Activated CD8-positive, alpha-beta T cell treated with anti-CD3 and anti-CD28 coated beads, Interleukin-2, amount 10 ng/mL, durations not matched to agents 7 days and 5 days (primary cell): Measurements from ENCODE around the gene FAM83C. TPM values are rescaled to one million over a fixed set of nuclear protein-coding genes. Genes with fewer than 3 reads are reported as not detected.

Experiments
- ATAC-seq: fragments of 150-1000 bp; cut with Tn5 transposase; one replicate; pipeline ENCODE4 v1.10.0; 2021; ENCODE audit warnings: moderate library complexity
- CTCF ChIA-PET: fragments of 350-600 bp; sonication (Branson Sonifier 250); formaldehyde crosslinking; loops from one replicate; lab custom pipeline; 2021; ENCODE audit warnings: antibody characterized with exemption; lab: Charles Lee
- POLR2A ChIA-PET: fragments of 350-600 bp; sonication (Branson Sonifier 250); formaldehyde crosslinking; loops from one replicate; lab custom pipeline; 2021; ENCODE audit warnings: antibody characterized with exemption; lab: Charles Lee
- DNase-seq: peaks from one replicate; pipeline ENCODE4 v3.0.0-alpha.2; 2020
- H3K27ac Mint-ChIP-seq: one replicate; pipeline ENCODE4 v1.8.0; 2021; ENCODE audit warnings: mild to moderate bottlenecking, mixed read lengths
- H3K27me3 Mint-ChIP-seq: one replicate; pipeline ENCODE4 v1.8.0; 2021; ENCODE audit warnings: low read depth, mixed read lengths
- H3K36me3 Mint-ChIP-seq: one replicate; pipeline ENCODE4 v1.8.0; 2021; ENCODE audit warnings: low read depth, mixed read lengths
- H3K4me1 Mint-ChIP-seq: one replicate; pipeline ENCODE4 v1.8.0; 2021; ENCODE audit warnings: low read depth, mixed read lengths
- H3K4me3 Mint-ChIP-seq: one replicate; pipeline ENCODE4 v1.8.0; 2021; ENCODE audit warnings: mild to moderate bottlenecking, mixed read lengths
- H3K9me3 Mint-ChIP-seq: one replicate; pipeline ENCODE4 v1.8.0; 2022; ENCODE audit warnings: mixed read lengths; ENCODE audit not compliant: insufficient read depth
- total RNA-seq, 2 experiments: library from RNA; stranded (reverse); gene quantifications; one replicate each; pipeline ENCODE4 v1.2.3, GENCODE V29; 2021

The FAM83C gene
- total RNA-seq, 2 experiments from 2014 or later, result not detected

GRCh38 chr20:35279040-35279439 is 13.2 kb downstream of the FAM83C start:
- Mint-ChIP-seq H3K4me1 (peaks cover 42% of the 10 kb centered on the region), H3K9me3 (no peaks in the 10 kb centered on the region), H3K27me3 (no peaks in the 10 kb centered on the region), H3K4me3 (no peak overlapping the region), H3K27ac (peak overlapping the region; percentile 77), H3K36me3 (peaks cover 48% of the 10 kb centered on the region)
- no peak for ATAC-seq
- ChIA-PET CTCF (interaction anchor here (3.9 kb wide), 1 partner anchor 133 kb away, joined by 29 read pairs; the partner anchor contains the start of gene EDEM2), POLR2A (interaction anchor here (0.6 to 2.0 kb wide), 3 partner anchors 8 to 463 kb away, joined by 3 to 7 read pairs (median 4); partner anchors contain the start of gene RBM39)
- DNase-seq, result no peak

DNA sequence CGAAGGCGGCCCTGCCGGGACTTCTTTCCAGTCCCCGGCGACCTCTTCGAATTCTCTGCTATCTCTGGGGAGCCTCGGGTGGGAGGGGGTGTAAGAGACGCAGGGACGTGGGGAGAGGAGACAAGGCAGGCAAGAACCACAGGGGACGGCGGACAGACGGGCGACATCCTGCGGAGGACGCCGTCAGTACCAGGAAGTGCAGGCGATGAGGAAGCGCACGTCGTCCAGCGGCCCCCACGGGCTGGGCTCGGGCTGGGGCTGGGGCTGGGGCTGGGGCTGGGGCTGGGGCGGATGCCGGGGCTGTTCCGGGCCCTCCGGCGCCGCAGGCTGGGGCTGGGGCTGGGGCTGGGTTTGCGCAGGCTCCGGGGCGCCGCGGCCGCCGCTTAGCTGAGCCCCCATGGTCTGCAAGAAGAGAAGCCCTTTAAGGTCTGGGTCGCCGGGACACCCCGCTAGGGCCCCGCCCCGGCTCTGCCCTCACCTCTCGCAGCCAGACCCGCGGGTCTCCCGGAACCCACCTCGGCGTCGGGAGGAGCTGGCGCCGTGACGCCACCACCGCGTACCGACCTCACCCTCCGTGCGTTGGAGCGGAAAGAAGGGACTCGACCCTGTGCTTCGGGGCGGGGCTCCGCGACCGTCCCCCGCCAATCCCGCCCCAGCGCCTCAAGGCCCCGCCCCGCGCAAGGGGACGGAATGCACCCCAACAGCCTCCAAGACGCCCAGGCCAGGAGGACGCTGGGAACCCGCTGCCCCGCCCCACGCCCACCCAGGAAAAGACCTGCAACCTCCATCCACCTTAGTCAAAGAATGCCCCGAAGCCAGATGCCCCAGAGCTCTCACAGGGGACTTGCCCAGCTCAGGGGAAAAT is 14.5 kb downstream of the FAM83C start, which contains the start of gene MMP24OS:
TSS of gene MMP24OS (minus strand) at position 592 of the 865 bp plus-strand sequence. CDS start at position 399, 193 bp downstream.
- Mint-ChIP-seq H3K36me3 (peaks cover 44% of the 10 kb centered on the region), H3K4me1 (peaks cover 35% of the 10 kb centered on the region), H3K4me3 (peak within 1 kb of the TSS; percentile 95), H3K9me3 (no peaks in the 10 kb centered on the region), H3K27ac (peak within 1 kb of the TSS; percentile 99), H3K27me3 (no peaks in the 10 kb centered on the region)
- POLR2A ChIA-PET, result interaction anchor here (0.5 to 3.0 kb wide), 18 partner anchors 9 to 676 kb away, joined by 3 to 11 read pairs (median 4); partner anchors contain the start of genes CEP250, EDEM2 and SCAND1
- peak; percentile 94 for DNase-seq
- ATAC-seq, result peak; percentile 91
- CTCF ChIA-PET, result interaction anchor here (0.7 to 3.9 kb wide), 6 partner anchors 18 to 181 kb away, joined by 3 to 29 read pairs (median 6); partner anchors contain the start of gene EDEM2

GRCh38 chr20:35277127-35277526 is 15.1 kb downstream of the FAM83C start:
- peak overlapping the region; percentile 99 for H3K27ac Mint-ChIP-seq
- ATAC-seq (no peak), DNase-seq (no peak)
- peaks cover 31% of the 10 kb centered on the region for H3K4me1 Mint-ChIP-seq
- peaks cover 41% of the 10 kb centered on the region for H3K36me3 Mint-ChIP-seq
- ChIA-PET POLR2A (interaction anchor here (1.0 to 3.0 kb wide), 7 partner anchors 12 to 179 kb away, joined by 3 to 11 read pairs (median 4); partner anchors contain the start of genes CEP250 and EDEM2), CTCF (interaction anchor here (1.5 to 3.9 kb wide), 6 partner anchors 17 to 181 kb away, joined by 3 to 29 read pairs (median 6); partner anchors contain the start of gene EDEM2)
- peak overlapping the region; percentile 95 for H3K4me3 Mint-ChIP-seq
- no peaks in the 10 kb centered on the region for H3K9me3 Mint-ChIP-seq
- H3K27me3 Mint-ChIP-seq, result no peaks in the 10 kb centered on the region

DNA sequence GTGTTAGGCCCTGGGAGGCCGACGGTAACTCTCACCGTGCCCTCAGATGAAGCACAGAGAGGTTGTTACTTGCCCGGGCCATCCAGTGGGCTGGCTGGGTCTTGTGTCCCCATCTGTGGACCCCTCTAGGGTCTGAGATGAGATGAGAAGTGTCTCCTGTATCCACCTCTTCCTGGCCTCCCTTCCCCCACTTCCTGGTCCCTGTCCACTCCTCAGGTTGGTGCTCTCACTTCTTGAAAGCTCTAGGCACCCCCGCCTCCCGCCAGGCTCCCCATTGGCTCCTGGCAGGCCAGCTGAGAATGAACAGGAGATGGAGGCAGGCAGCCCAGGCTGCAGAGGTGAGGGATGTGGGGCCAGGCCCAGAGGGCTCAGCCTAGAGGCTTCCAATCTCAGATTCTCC is 15.8 kb downstream of the FAM83C start:
- peak overlapping the region; percentile 95 for H3K4me3 Mint-ChIP-seq
- CTCF ChIA-PET, result interaction anchor here (1.5 to 3.9 kb wide), 6 partner anchors 16 to 180 kb away, joined by 3 to 29 read pairs (median 6); partner anchors contain the start of gene EDEM2
- peaks cover 36% of the 10 kb centered on the region for H3K36me3 Mint-ChIP-seq
- H3K9me3 Mint-ChIP-seq, result no peaks in the 10 kb centered on the region
- H3K27me3 Mint-ChIP-seq, result no peaks in the 10 kb centered on the region
- H3K27ac Mint-ChIP-seq, result peak overlapping the region; percentile 99
- POLR2A ChIA-PET, result interaction anchor here (0.9 to 3.0 kb wide), 2 partner anchors 25 to 129 kb away, joined by 4 to 10 read pairs; partner anchors contain the start of gene EDEM2
- no peak for ATAC-seq
- peaks cover 26% of the 10 kb centered on the region for H3K4me1 Mint-ChIP-seq
- no peak for DNase-seq

- Mint-ChIP-seq H3K4me1 (peaks cover 30% of the 10 kb centered on the region), H3K27ac (peak overlapping the region; percentile 99), H3K9me3 (no peaks in the 10 kb centered on the region), H3K36me3 (peaks cover 36% of the 10 kb centered on the region), H3K4me3 (peak overlapping the region; percentile 95), H3K27me3 (no peaks in the 10 kb centered on the region)
- DNase-seq (no peak), ATAC-seq (no peak)
- ChIA-PET POLR2A (interaction anchor here (0.6 to 3.0 kb wide), 3 partner anchors 24 to 815 kb away, joined by 4 to 10 read pairs (median 8); partner anchors contain the start of gene EDEM2), CTCF (interaction anchor here (1.5 to 3.9 kb wide), 4 partner anchors 16 to 130 kb away, joined by 3 to 29 read pairs (median 5); partner anchors contain the start of gene EDEM2)
Measured at GRCh38 chr20:35275741-35276251, 16.4 kb downstream of the FAM83C start.

DNA sequence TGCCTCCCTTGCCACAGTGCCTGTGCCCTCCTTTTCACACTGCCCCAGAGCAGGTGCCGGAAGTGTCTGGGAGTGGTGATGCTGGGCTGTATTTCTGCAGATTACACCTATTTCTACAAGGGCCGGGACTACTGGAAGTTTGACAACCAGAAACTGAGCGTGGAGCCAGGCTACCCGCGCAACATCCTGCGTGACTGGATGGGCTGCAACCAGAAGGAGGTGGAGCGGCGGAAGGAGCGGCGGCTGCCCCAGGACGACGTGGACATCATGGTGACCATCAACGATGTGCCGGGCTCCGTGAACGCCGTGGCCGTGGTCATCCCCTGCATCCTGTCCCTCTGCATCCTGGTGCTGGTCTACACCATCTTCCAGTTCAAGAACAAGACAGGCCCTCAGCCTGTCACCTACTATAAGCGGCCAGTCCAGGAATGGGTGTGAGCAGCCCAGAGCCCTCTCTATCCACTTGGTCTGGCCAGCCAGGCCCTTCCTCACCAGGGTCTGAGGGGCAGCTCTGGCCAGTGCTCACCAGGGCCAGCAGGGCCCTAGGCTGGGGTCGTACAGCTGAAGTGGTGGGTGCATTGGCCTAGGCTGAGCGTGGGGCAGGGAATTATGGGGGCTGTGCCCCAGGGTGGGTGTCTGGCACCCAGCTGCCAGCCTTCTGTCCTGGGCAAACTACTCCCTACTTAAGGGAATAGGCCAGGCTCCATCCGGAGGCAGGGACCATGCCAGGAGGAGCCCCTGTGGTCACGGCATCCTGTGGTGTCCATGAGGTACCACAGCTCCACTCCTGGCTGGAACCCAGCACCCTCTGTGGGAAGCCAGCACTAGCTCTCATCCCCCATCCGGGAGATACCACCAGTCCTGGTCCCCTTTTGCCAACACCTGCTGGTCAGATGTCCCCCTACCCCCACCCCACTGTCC is 17.8 kb downstream of the FAM83C start:
- Mint-ChIP-seq H3K27ac (no peak overlapping the region), H3K36me3 (peaks cover 28% of the 10 kb centered on the region), H3K4me1 (peaks cover 32% of the 10 kb centered on the region), H3K27me3 (no peaks in the 10 kb centered on the region), H3K9me3 (no peaks in the 10 kb centered on the region), H3K4me3 (no peak overlapping the region)
- ChIA-PET CTCF (interaction anchor here (0.6 to 2.1 kb wide), 2 partner anchors 24 to 130 kb away, joined by 3 to 8 read pairs; no protein-coding TSS in a partner anchor), POLR2A (interaction anchor here (0.6 kb wide), 1 partner anchor 367 kb away, joined by 3 read pairs; no protein-coding TSS in a partner anchor)
- DNase-seq (no peak), ATAC-seq (no peak)

DNA sequence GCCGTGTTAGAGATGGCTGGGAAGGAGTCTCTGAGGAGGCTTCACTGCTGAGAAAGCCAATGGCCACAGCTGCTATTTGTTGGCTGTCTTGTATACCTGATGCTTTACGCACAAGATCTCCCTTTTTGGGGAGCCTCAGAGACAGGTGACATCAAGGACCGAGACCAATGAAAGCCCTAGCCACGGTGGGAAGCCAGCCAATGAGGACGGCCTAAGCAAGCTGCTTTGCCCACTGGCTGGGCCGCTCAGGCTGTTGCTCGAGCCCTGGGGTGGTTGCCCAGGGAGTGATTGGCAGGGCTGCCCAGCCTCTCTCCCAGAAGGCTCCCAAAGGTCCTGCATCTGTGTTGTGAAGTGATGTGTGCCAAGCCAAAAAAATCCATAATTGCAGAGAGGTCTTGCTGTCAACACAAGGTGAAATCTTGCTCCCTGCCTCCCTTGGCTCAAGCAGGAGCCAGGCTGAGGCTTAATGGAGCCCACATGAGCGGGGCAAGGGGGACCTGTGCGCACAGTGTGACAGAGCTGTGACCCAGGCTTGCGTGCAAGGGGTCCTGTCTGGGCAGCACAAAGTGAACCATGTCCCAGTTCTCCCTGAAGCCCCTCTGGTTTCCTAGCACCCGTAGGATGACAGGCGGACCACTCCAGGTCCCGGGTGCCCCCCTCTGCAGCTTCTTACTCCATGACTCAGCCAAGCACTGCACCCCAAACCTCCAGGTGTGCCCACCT is 18.6 kb downstream of the FAM83C start:
- H3K9me3 Mint-ChIP-seq, result no peaks in the 10 kb centered on the region
- DNase-seq (no peak), ATAC-seq (no peak)
- no peak overlapping the region for H3K27ac Mint-ChIP-seq
- peaks cover 20% of the 10 kb centered on the region for H3K36me3 Mint-ChIP-seq
- peaks cover 31% of the 10 kb centered on the region for H3K4me1 Mint-ChIP-seq
- ChIA-PET CTCF (interaction anchor here (0.6 to 2.1 kb wide), 3 partner anchors 23 to 176 kb away, joined by 3 to 8 read pairs (median 3); no protein-coding TSS in a partner anchor), POLR2A (interaction anchor here (0.9 to 1.6 kb wide), 2 partner anchors 11 to 127 kb away, joined by 3 to 4 read pairs; partner anchors contain the start of gene EIF6)
- no peak overlapping the region for H3K4me3 Mint-ChIP-seq
- H3K27me3 Mint-ChIP-seq, result no peaks in the 10 kb centered on the region

DNA sequence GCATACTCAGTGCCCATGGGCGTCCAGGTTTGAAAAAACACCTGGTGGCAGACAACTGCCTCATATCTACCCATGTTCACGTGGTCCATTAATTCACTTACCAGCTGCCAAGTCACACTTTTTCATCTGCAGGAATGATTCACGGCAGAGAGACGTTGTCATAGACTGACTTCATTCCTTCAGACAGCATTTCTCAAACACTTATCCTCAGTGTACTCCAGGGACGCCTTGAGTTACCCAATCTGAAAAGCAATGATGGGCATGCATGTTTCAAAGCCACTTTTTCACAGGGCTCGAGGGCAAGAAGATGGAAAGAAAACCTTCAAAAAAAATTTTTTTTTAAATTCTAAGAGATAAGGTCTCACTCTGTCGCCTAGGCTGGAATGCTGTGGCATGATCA is 20.3 kb downstream of the FAM83C start:
- Mint-ChIP-seq H3K4me1 (peaks cover 20% of the 10 kb centered on the region), H3K9me3 (no peaks in the 10 kb centered on the region), H3K27me3 (no peaks in the 10 kb centered on the region), H3K27ac (no peak overlapping the region), H3K4me3 (no peak overlapping the region), H3K36me3 (peaks cover 12% of the 10 kb centered on the region)
- ATAC-seq (no peak), DNase-seq (no peak)
- ChIA-PET POLR2A (no interaction called here), CTCF (interaction anchor here (0.9 to 5.6 kb wide), 4 partner anchors 26 to 177 kb away, joined by 3 to 73 read pairs (median 20); partner anchors contain the start of gene EDEM2)

DNA sequence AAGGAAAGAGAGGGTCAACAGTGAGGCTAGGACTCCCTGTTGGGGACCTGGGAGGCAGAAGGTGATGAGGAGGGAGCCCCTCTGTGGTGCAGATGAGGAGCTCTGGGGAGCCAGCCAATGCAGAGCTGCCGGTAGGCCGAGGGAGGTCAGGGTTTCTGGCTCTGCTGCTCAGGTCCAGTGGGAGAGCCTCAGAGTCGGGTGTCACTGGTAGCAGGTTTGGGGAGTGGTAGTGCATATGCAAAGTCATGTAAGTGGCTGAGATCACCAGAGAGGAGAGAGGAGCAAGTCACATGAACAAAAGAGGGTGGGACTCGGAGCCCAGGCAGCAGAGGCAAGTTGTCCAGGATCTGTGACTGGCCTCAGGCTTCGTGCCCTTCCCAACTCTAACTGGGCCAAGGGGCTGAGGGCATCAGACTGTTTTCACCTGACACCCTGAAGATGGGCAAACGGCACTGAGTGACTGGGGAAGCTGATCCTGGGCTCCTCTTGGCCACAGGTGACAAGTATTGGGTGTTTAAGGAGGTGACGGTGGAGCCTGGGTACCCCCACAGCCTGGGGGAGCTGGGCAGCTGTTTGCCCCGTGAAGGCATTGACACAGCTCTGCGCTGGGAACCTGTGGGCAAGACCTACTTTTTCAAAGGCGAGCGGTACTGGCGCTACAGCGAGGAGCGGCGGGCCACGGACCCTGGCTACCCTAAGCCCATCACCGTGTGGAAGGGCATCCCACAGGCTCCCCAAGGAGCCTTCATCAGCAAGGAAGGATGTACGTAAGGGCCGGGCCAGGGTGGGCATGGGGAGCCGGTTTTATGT is 20.9 kb downstream of the FAM83C start:
- H3K27ac Mint-ChIP-seq, result peak overlapping the region; percentile 62
- POLR2A ChIA-PET, result no interaction called here
- CTCF ChIA-PET, result interaction anchor here (0.8 to 5.6 kb wide), 4 partner anchors 27 to 176 kb away, joined by 3 to 73 read pairs (median 18); partner anchors contain the start of gene EDEM2

More for the DNA sequence above, 20.9 kb downstream of the FAM83C start:
- Mint-ChIP-seq H3K27me3 (no peaks in the 10 kb centered on the region), H3K36me3 (peaks cover 11% of the 10 kb centered on the region), H3K4me3 (no peak overlapping the region), H3K9me3 (no peaks in the 10 kb centered on the region), H3K4me1 (peaks cover 17% of the 10 kb centered on the region)
- ATAC-seq (no peak), DNase-seq (no peak)
